WTC11 (cell line): ENCODE measurements around the gene LMTK2.

Source experiments
- JUN ChIP-seq: sonication (generic); formaldehyde crosslinking; IDR thresholded peaks from 2 replicates; pipeline ENCODE4 v1.8.0; 2023; ENCODE audit warnings: mild to moderate bottlenecking, missing genetic modification reagents
- ZNF121 ChIP-seq: sonication (generic); formaldehyde crosslinking; IDR thresholded peaks from 2 replicates; pipeline ENCODE4 v1.8.0; 2023; ENCODE audit warnings: missing genetic modification reagents
- TF ChIP-seq, protein P1 (sequence below): fragments of 200-600 bp; IDR thresholded peaks from 2 replicates; pipeline ENCODE4 v1.8.0; 2022; ENCODE audit warnings: antibody characterized with exemption
- TF ChIP-seq, protein P2 (sequence below): sonication (generic); formaldehyde crosslinking; IDR thresholded peaks from 2 replicates; pipeline ENCODE4 v1.8.0; 2022; ENCODE audit warnings: mild to moderate bottlenecking, missing genetic modification reagents

DNA sequence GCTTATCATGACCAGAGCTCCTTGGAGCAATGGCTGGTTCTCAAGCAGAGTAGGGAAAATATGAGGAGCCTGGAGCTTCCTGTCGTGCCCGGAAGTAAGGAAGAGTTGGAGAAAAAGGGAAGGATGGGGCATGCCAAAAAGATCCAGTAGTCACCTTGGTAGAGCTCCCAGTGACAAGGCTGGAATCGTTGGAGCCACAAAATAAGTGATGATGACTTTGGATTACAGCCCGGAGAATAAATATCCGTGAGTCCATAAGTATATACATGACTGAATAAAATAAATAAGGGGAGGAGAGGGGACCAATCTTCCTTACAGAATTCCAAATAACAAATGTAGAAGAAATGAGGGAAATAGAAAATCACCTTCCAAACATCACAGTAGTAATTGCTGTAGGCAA, 29.3 kb downstream of the LMTK2 start:
- TF ChIP-seq, protein P1, sequence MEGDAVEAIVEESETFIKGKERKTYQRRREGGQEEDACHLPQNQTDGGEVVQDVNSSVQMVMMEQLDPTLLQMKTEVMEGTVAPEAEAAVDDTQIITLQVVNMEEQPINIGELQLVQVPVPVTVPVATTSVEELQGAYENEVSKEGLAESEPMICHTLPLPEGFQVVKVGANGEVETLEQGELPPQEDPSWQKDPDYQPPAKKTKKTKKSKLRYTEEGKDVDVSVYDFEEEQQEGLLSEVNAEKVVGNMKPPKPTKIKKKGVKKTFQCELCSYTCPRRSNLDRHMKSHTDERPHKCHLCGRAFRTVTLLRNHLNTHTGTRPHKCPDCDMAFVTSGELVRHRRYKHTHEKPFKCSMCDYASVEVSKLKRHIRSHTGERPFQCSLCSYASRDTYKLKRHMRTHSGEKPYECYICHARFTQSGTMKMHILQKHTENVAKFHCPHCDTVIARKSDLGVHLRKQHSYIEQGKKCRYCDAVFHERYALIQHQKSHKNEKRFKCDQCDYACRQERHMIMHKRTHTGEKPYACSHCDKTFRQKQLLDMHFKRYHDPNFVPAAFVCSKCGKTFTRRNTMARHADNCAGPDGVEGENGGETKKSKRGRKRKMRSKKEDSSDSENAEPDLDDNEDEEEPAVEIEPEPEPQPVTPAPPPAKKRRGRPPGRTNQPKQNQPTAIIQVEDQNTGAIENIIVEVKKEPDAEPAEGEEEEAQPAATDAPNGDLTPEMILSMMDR, result no peak
- TF ChIP-seq JUN (CRISPR knock-in tag) (no peak), ZNF121 (CRISPR knock-in tag) (no peak)
- TF ChIP-seq, protein P2, sequence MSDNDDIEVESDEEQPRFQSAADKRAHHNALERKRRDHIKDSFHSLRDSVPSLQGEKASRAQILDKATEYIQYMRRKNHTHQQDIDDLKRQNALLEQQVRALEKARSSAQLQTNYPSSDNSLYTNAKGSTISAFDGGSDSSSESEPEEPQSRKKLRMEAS (CRISPR knock-in tag), result no peak
